Upper lobe of left lung (tissue), 4 donors: ENCODE data around the gene MBL2.

Source experiments
- CTCF ChIP-seq, 6 experiments: fragments of 450-650 bp in 4 of 6; fragments of 200-600 bp in 2 of 6; sonication (generic) in 2 of 6; IDR thresholded peaks; one replicate each; pipeline ENCODE4 v1.5.1; 2016 to 2019; ENCODE audit warnings: antibody characterized with exemption in 6 of 6
- POLR2A ChIP-seq, 4 donors: fragments of 450-650 bp; IDR thresholded peaks; one replicate each; pipeline ENCODE4 v1.5.1; 2016 to 2017; ENCODE audit warnings: antibody characterized with exemption in 4 of 4, mild to moderate bottlenecking in 2 of 4

GRCh38 chr10:52777414-52777813 lies 4.8 kb upstream of the MBL2 start:
- TF ChIP-seq CTCF (IDR thresholded peaks at IDR 0.05) (no peak), POLR2A (IDR thresholded peaks at IDR 0.05) (no peak)
